ENCODE results near the gene ARSJ. TPM values are rescaled to one million over a fixed set of nuclear protein-coding genes. Genes with fewer than 3 reads are reported as not detected.

ARSJ gene
- total and polyA plus RNA-seq, 9 donors = 2.4 to 6.9 (median 4.3) TPM

DNA sequence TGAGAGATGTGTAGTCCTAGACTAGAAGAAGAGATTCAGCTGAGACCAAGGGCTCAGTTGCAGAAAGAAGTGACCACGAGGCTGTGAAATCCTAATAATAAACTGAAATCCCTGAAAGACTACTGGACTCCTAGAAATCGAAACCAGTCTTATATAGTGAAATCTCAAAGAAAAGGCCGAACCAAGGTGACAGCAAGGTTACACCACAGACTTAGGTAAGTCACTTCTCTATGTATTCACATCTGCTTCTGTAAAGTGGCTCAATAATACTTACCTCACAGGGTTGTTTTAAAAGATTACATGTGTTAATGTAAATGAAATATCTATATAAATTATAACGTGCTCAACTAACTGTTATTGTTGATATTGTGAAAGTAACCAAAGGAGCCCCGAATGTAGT, 60.3 kb downstream of the ARSJ start:
- Histone ChIP-seq H3K36me3 (ENCODE audit: control insufficient read depth, insufficient read depth, low read length) (no peaks in the 10 kb centered on the region), H3K4me1 (ENCODE audit: control insufficient read depth, insufficient read depth, low read length) (no peaks in the 10 kb centered on the region), H3K4me3 (ENCODE audit: low read length) (no peak overlapping the region), H3K27ac (ENCODE audit: low read length) (no peak overlapping the region), H3K9me3 (replicated peaks; ENCODE audit: control insufficient read depth, low read depth, low read length) (no peaks in the 10 kb centered on the region), H3K27me3 (ENCODE audit: control insufficient read depth, insufficient read depth, low read length) (no peaks in the 10 kb centered on the region)
- no peak for DNase-seq
- WGBS (ENCODE audit: insufficient coverage) = 80% methylated on average over 1 of the region's 5 CpGs

DNA sequence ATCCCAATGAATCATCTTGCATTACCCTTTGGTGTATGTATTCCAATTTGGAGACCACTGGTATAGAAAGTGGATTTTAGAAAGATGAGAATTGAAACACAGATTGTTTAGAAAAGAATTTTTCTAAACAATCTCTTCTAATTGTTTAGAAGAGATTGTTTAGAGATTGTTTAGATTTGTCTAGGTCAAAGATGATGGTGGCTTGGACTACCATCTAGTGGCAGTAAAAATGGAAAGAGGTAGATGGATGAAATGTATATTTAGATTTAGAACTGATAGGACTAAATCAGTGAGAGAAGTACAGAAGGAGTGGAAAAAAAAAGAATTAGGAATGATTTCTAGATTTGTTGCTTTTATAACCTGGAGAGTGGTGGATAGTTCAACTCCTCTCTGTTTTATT, 70.6 kb downstream of the ARSJ start:
- Histone ChIP-seq H3K36me3 (ENCODE audit: control insufficient read depth, insufficient read depth, low read length) (no peaks in the 10 kb centered on the region), H3K9me3 (replicated peaks; ENCODE audit: control insufficient read depth, low read depth, low read length) (no peaks in the 10 kb centered on the region), H3K4me1 (ENCODE audit: control insufficient read depth, insufficient read depth, low read length) (no peaks in the 10 kb centered on the region), H3K27ac (ENCODE audit: low read length) (no peak overlapping the region), H3K27me3 (ENCODE audit: control insufficient read depth, insufficient read depth, low read length) (no peaks in the 10 kb centered on the region), H3K4me3 (ENCODE audit: low read length) (no peak overlapping the region)
- peak; percentile 8 for DNase-seq

DNA sequence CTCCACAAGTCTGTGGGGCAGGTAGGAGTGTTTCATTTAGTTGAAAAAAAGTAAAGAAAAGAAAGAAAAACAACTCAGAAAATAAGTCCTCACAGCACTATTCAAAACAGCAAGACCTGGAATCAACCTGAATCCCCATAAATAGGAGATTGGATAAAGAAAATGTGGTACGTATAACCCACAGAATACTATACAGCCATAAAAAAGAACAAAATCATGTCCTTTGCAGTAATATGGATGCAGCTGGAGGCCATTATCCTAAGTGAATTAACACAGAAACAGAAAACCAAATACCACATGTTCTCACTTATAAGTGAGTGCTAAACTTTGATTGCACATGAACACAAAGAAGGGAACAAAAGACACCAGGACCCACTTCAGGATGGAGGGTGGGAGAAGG, 71.9 kb downstream of the ARSJ start:
- H3K27ac ChIP-seq (ENCODE audit: low read length) = no peak overlapping the region
- H3K9me3 ChIP-seq (replicated peaks; ENCODE audit: control insufficient read depth, low read depth, low read length) = no peaks in the 10 kb centered on the region
- WGBS (ENCODE audit: insufficient coverage) = no CpG with 5 or more reads among the region's 1 CpG
- DNase-seq = no peak
- no peak overlapping the region for H3K4me3 ChIP-seq (ENCODE audit: low read length)
- H3K36me3 ChIP-seq (ENCODE audit: control insufficient read depth, insufficient read depth, low read length) = peaks cover 2% of the 10 kb centered on the region
- H3K4me1 ChIP-seq (ENCODE audit: control insufficient read depth, insufficient read depth, low read length) = no peaks in the 10 kb centered on the region
- H3K27me3 ChIP-seq (ENCODE audit: control insufficient read depth, insufficient read depth, low read length) = no peaks in the 10 kb centered on the region

DNA sequence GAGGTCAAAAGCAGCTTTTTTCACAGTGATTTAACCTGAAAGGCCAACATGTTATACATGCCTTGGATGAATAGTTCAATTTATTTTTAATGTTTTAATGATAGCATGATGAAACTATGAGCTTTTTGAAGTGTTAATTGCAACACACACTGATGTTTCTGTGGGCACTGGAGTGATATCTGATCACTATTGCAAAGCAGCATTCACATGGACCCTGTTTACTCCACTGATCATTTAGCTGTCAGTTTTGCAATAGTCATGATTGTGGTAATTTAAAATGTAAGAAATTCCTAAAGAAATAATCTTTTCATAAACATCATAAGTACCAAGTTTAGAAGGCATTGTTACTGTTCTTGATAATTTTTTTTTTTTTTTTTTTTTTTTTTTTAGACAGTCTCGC, 74.1 kb downstream of the ARSJ start:
- Histone ChIP-seq H3K27ac (ENCODE audit: low read length) (no peak overlapping the region), H3K36me3 (ENCODE audit: control insufficient read depth, insufficient read depth, low read length) (peaks cover 6% of the 10 kb centered on the region), H3K4me3 (ENCODE audit: low read length) (no peak overlapping the region), H3K9me3 (replicated peaks; ENCODE audit: control insufficient read depth, low read depth, low read length) (no peaks in the 10 kb centered on the region), H3K4me1 (ENCODE audit: control insufficient read depth, insufficient read depth, low read length) (no peaks in the 10 kb centered on the region), H3K27me3 (ENCODE audit: control insufficient read depth, insufficient read depth, low read length) (no peaks in the 10 kb centered on the region)
- WGBS (ENCODE audit: insufficient coverage) = no CpG with 5 or more reads among the region's 1 CpG
- no peak for DNase-seq

DNA sequence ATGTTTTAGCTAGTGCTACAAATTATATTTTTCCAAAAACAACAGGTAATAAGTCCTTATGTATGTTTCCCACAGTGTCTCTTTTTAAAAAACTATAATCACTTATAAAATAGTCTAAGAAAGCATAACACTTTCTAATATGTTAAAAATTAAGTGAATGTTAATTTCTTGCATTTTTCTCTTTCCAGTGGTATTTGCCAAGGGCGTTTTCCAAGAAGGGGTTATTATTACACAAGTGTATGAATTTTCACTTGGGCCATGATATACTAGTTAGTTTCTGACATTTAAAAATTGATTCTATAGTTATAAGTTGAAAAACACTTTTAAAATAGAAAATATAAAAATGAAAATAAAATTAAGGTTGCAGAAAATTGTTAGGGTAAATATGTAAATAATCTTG, 74.6 kb downstream of the ARSJ start:
- peaks cover 6% of the 10 kb centered on the region for H3K36me3 ChIP-seq (ENCODE audit: control insufficient read depth, insufficient read depth, low read length)

DNA sequence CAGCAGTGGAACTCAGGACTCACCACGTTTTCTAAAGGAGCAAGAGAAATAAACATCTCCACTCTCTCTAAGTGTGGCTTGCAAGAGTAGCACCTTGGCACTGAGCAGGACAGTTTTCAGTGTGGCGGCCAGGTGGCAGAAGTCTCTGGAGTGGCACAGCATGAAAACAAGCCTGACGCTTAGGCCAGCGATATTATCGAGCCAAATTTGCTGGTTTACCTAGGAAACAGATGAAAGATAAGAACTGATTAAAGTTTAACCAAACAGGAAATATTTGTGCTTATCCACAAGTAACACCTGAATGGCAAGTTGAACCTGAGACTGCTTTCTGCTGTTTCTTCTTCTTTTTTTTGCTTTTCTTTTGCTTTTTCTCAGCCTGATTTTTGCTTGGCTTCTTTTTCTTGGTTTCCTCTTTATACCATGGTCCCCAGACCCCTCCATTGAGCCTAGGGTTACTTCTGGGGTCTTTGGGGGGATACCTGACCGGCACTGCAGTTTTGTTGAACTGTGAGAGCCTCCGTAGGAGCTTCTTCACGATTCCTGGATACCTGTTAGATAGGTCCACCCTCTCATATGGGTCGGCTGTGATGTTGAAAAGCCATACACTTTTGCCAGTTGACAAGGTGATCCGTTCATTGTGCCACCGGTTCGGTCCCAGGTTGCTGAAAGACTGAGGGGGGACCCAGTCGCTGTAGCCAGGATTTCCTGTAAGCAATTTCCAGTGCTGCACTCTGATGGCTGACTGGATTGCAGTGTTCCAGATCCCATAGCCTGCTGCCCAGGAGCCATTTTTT, 77.3 kb downstream of the ARSJ start:
- Histone ChIP-seq H3K4me3 (ENCODE audit: low read length) (no peak overlapping the region), H3K27me3 (ENCODE audit: control insufficient read depth, insufficient read depth, low read length) (no peaks in the 10 kb centered on the region), H3K4me1 (ENCODE audit: control insufficient read depth, insufficient read depth, low read length) (no peaks in the 10 kb centered on the region), H3K36me3 (ENCODE audit: control insufficient read depth, insufficient read depth, low read length) (peaks cover 6% of the 10 kb centered on the region), H3K9me3 (replicated peaks; ENCODE audit: control insufficient read depth, low read depth, low read length) (no peaks in the 10 kb centered on the region), H3K27ac (ENCODE audit: low read length) (no peak overlapping the region)
- WGBS (ENCODE audit: insufficient coverage) = 92% methylated on average over 12 of the region's 13 CpGs
- no peak for DNase-seq

More for the DNA sequence above, 74.6 kb downstream of the ARSJ start:
- Histone ChIP-seq H3K9me3 (replicated peaks; ENCODE audit: control insufficient read depth, low read depth, low read length) (no peaks in the 10 kb centered on the region), H3K4me1 (ENCODE audit: control insufficient read depth, insufficient read depth, low read length) (no peaks in the 10 kb centered on the region), H3K4me3 (ENCODE audit: low read length) (no peak overlapping the region), H3K27ac (ENCODE audit: low read length) (no peak overlapping the region), H3K27me3 (ENCODE audit: control insufficient read depth, insufficient read depth, low read length) (no peaks in the 10 kb centered on the region)
- DNase-seq = no peak
- WGBS (ENCODE audit: insufficient coverage) = no CpG with 5 or more reads among the region's 1 CpG

DNA sequence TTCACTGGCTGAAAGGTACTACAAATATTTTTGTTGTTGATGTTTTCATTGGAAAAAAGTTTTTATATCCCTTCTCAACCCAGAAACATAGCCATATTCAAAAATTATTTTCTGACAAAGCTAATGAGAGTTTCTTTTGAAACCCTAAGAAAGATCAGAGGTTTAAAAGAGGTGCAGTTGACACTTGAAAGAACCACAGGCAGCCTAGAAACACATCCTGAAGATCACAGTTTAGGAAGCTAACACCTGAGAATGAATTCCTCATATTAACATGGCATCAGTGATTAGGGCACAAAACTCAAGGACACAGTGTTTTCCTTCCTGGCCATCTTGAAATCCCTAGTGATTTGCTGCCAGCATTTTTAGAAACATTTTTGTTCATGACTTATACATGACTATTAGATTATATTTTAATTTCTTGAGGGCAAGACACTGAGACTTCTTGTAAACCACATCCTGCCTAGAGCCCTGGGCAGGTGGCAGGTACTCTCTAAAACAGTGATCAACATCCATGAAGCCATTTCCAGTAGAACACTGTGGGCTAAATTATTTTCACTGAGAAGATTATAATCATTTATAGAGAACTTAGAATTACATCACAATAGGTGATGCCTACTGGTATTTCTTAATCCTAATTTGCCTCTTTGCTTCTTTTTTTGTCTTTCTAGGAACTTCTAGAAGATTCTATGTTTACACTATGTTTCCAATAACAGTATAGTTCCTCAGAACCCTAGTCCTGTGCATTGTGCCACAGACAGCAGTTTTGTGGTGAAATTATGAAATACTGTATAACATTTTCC, 80.0 kb downstream of the ARSJ start:
- Histone ChIP-seq H3K27me3 (ENCODE audit: control insufficient read depth, insufficient read depth, low read length) (no peaks in the 10 kb centered on the region), H3K4me3 (ENCODE audit: low read length) (no peak overlapping the region), H3K9me3 (replicated peaks; ENCODE audit: control insufficient read depth, low read depth, low read length) (no peaks in the 10 kb centered on the region), H3K4me1 (ENCODE audit: control insufficient read depth, insufficient read depth, low read length) (no peaks in the 10 kb centered on the region), H3K36me3 (ENCODE audit: control insufficient read depth, insufficient read depth, low read length) (peaks cover 6% of the 10 kb centered on the region), H3K27ac (ENCODE audit: low read length) (no peak overlapping the region)
- peak; percentile 38 for DNase-seq

DNA sequence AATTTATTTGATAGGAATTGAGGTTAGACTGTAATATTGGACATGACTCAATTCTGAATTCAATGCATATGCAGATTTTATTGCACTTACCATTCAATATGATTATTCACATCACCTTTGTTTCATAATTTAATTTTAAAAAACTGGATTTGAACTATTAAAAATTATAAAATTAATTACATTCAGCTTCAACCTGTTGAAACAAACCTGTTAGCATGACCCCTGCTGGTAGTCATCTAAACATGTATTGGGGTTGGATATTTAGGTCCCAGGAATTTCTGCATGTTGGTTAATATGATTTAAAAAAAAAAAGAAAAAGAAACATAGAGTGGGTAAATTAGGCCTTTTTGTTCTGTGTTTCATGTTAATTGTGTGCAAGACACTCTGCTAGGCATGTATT, 85.9 kb downstream of the ARSJ start:
- DNase-seq = no peak
- H3K36me3 ChIP-seq (ENCODE audit: control insufficient read depth, insufficient read depth, low read length) = no peaks in the 10 kb centered on the region

DNA sequence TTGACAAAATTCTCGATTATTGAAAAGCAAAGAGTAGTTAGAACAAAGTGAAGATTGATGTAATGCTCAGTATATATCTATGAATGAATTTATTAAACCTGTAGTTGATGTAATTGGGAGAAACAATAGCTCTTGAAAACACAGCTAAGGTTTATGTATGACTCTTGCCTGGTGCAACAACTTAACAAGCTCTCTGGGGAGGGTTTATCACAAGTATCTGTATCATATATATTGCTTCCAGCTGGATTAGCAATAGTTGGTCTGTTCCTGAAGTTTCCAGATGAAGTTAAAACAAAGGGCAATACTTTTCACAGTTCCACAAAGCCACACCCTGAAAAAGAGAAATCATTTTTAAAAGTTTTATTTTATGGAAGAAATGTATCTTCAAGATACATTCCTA, 91.4 kb downstream of the ARSJ start:
- H3K9me3 ChIP-seq (replicated peaks; ENCODE audit: control insufficient read depth, low read depth, low read length) = no peaks in the 10 kb centered on the region
- H3K4me1 ChIP-seq (ENCODE audit: control insufficient read depth, insufficient read depth, low read length) = no peaks in the 10 kb centered on the region
- H3K27ac ChIP-seq (ENCODE audit: low read length) = no peak overlapping the region
- H3K4me3 ChIP-seq (ENCODE audit: low read length) = no peak overlapping the region
- WGBS (ENCODE audit: insufficient coverage) = no CpG with 5 or more reads among the region's 1 CpG
- no peaks in the 10 kb centered on the region for H3K27me3 ChIP-seq (ENCODE audit: control insufficient read depth, insufficient read depth, low read length)
- no peaks in the 10 kb centered on the region for H3K36me3 ChIP-seq (ENCODE audit: control insufficient read depth, insufficient read depth, low read length)
- peak; percentile 16 for DNase-seq

More for the DNA sequence above, 85.9 kb downstream of the ARSJ start:
- no peak overlapping the region for H3K4me3 ChIP-seq (ENCODE audit: low read length)
- H3K4me1 ChIP-seq (ENCODE audit: control insufficient read depth, insufficient read depth, low read length) = no peaks in the 10 kb centered on the region
- H3K9me3 ChIP-seq (replicated peaks; ENCODE audit: control insufficient read depth, low read depth, low read length) = no peaks in the 10 kb centered on the region
- H3K27ac ChIP-seq (ENCODE audit: low read length) = no peak overlapping the region
- no peaks in the 10 kb centered on the region for H3K27me3 ChIP-seq (ENCODE audit: control insufficient read depth, insufficient read depth, low read length)

DNA sequence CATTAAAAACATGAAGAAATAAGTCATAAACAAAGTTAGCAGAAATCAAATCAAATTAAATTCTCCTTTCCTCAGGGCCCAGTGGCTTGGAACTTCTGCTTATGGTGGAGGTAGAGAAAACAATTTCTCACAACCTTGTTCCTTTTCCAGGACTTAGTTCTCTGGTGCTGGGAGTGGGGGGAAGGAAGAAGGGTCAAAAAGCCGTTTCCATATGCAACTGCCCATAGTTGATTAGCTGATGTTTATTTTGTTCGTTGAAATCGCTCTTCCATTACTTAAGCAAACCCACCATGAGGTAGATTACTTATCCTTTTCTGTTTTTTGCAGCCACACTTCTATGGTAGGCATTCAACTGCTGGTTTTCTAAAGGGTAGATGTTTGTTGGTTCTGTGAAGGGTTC, 94.2 kb downstream of the ARSJ start:
- no CpG with 5 or more reads among the region's 3 CpGs for WGBS (ENCODE audit: insufficient coverage)
- H3K36me3 ChIP-seq (ENCODE audit: control insufficient read depth, insufficient read depth, low read length) = no peaks in the 10 kb centered on the region
- no peak overlapping the region for H3K4me3 ChIP-seq (ENCODE audit: low read length)
- no peaks in the 10 kb centered on the region for H3K9me3 ChIP-seq (replicated peaks; ENCODE audit: control insufficient read depth, low read depth, low read length)
- no peak for DNase-seq
- H3K27ac ChIP-seq (ENCODE audit: low read length) = no peak overlapping the region
- H3K27me3 ChIP-seq (ENCODE audit: control insufficient read depth, insufficient read depth, low read length) = no peaks in the 10 kb centered on the region
- H3K4me1 ChIP-seq (ENCODE audit: control insufficient read depth, insufficient read depth, low read length) = no peaks in the 10 kb centered on the region
